Measurements from ENCODE around the gene PGLYRP3. TPM values are rescaled to one million over a fixed set of nuclear protein-coding genes. Genes with fewer than 3 reads are reported as not detected.
"Not testable (repeated sequence)": the region's sequence is repeated elsewhere in the genome, so short reads cannot be mapped to it uniquely, and the experiment has no call there.

The PGLYRP3 gene
- total and polyA plus RNA-seq, 9 donors = not detected

- no peak within 1 kb of the TSS for H3K27ac ChIP-seq
- TF ChIP-seq POLR2A (IDR thresholded peaks at IDR 0.05) = no peak
- no peak for TF ChIP-seq CTCF (IDR thresholded peaks at IDR 0.05)
- TF ChIP-seq EP300 (IDR thresholded peaks at IDR 0.05) = no peak
- no peaks in the 10 kb centered on the region for H3K36me3 ChIP-seq
- no peak for DNase-seq
- H3K27me3 ChIP-seq = no peaks in the 10 kb centered on the region
- intact Hi-C loops (cut with DNase I) = loop anchor here in 1 of 4 donors (5.0 kb wide), 1 partner anchor 149 kb away; no protein-coding TSS in a partner anchor
- no peak within 1 kb of the TSS for H3K4me3 ChIP-seq
- H3K4me1 ChIP-seq (ENCODE audit: insufficient read depth) = no peaks in the 10 kb centered on the region
- no peaks in the 10 kb centered on the region for H3K9me3 ChIP-seq
- WGBS, 3 donors = 66 to 76% (median 68%) methylated on average over 9 to 10 of the region's 10 CpGs
Observed at GRCh38 chr1:153348511-153349362, 36.0 kb upstream of the PGLYRP3 start, which contains the start of gene PGLYRP4. TSS of gene PGLYRP4 (minus strand) at chr1:153348841. CDS start at chr1:153347932, 909 bp downstream.

DNA sequence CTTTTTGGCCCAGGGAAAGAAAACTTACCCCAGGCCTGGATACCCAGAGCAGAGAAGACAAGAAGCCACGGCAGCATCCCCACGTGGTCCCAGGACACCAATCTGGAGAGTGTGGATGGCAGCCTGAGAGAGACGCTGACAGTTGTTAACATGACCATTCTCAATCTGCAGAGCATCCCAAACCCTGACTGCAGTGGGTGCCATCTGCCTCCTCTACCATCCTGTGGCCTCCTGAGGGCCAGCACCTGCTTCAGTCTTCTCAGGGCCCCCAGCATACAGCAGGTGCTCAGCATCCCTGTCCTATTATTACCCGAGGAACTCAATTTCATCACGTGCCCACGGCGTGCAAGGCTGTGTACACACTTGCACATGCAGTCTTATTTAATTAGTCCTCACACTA lies 35.1 kb upstream of the PGLYRP3 start:
- Histone ChIP-seq H3K36me3 (no peaks in the 10 kb centered on the region), H3K4me1 (ENCODE audit: insufficient read depth) (peaks cover 6% of the 10 kb centered on the region), H3K27me3 (no peaks in the 10 kb centered on the region), H3K27ac (no peak overlapping the region), H3K9me3 (no peaks in the 10 kb centered on the region), H3K4me3 (no peak overlapping the region)
- TF ChIP-seq POLR2A (IDR thresholded peaks at IDR 0.05) = no peak
- no peak for DNase-seq
- 69 to 75% (median 71%) methylated on average over 7 of the region's 7 CpGs for WGBS, 3 donors
- intact Hi-C loops (cut with DNase I) = loop anchor here in 1 of 4 donors (5.0 kb wide), 1 partner anchor 149 kb away; no protein-coding TSS in a partner anchor

GRCh38 chr1:153347049-153347448 lies 34.3 kb upstream of the PGLYRP3 start:
- not testable (repeated sequence) for H3K9me3 ChIP-seq; H3K27me3 ChIP-seq; DNase-seq; H3K4me1 ChIP-seq (ENCODE audit: insufficient read depth); H3K36me3 ChIP-seq; H3K27ac ChIP-seq; H3K4me3 ChIP-seq
- intact Hi-C loops (cut with DNase I) = loop anchor here in 1 of 4 donors (5.0 kb wide), 1 partner anchor 150 kb away; no protein-coding TSS in a partner anchor
- WGBS, 3 donors = 72 to 73% (median 72%) methylated on average over 14 of the region's 14 CpGs

DNA sequence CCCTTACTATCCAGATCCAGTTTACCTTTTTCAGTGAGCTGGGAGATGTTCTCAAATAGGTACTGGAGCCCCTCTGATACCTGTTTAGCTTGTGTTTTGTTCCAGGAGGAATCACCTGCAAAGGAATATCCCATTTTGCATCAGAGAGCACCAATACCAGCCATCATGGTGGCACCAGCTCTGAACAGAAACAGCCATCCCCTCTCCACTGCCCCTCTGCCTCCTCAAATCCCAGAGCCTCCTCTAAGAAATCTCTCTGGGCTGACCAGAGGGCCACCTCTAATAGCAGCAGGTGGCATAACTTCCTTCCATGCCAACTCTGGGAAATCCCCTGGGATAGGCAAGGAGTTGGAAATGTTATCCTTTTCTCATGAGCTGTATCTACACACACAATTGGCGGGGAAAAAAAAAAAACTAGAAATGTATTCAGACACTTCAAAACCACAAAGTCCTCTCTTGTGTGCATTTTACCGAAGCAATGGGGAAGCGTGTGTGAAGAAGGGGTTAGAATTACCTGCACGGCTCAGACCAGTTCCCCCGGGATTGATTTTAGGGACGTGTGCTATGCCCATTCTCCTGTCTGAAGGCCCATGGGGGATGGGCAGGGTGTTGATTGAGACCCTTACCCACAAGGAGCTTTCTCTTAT lies 33.4 kb upstream of the PGLYRP3 start:
- WGBS, 3 donors = 81 to 84% (median 83%) methylated on average over 6 of the region's 6 CpGs
- intact Hi-C loops (cut with DNase I) = loop anchor here in 1 of 4 donors (5.0 kb wide), 1 partner anchor 151 kb away; no protein-coding TSS in a partner anchor
- H3K27me3 ChIP-seq = no peaks in the 10 kb centered on the region

More for the DNA sequence above, 33.4 kb upstream of the PGLYRP3 start:
- H3K9me3 ChIP-seq = no peaks in the 10 kb centered on the region
- no peak overlapping the region for H3K4me3 ChIP-seq
- DNase-seq = no peak
- H3K27ac ChIP-seq = no peak overlapping the region
- peaks cover 6% of the 10 kb centered on the region for H3K4me1 ChIP-seq (ENCODE audit: insufficient read depth)
- TF ChIP-seq CTCF (IDR thresholded peaks at IDR 0.05) = no peak
- no peak for TF ChIP-seq EP300 (IDR thresholded peaks at IDR 0.05)
- no peak for TF ChIP-seq POLR2A (IDR thresholded peaks at IDR 0.05)
- H3K36me3 ChIP-seq = no peaks in the 10 kb centered on the region

All from ovary (tissue), 9 donors.